CD4-positive, alpha-beta T cell treated with Interleukin-17A for 4 hours (primary cell): ENCODE measurements around the gene TBCK.

Experiments used
- DNase-seq: peaks from one replicate; pipeline ENCODE4 v3.0.0-alpha.2; 2020; ENCODE audit warnings: mixed read lengths

TBCK gene

DNA sequence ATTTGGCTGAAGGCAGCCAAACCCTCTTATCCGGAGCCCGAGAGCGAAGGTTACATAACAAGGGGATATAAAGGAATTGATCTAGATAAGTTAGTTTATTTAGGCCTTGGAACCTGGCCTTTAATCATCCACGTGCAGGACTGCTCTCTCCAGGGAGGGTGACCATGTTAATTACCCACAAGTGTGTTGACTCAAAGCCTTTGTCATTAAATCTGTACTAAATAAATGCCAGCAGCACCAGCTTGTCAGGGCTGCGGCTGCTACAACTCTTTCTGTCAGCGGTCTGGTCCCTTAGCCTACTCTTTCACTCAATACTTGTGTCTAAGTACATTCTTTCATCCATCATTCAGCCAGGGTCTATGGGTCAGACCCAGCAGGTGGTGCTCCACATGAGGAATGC is 206.1 kb downstream of the TBCK start:
- no peak for DNase-seq

DNA sequence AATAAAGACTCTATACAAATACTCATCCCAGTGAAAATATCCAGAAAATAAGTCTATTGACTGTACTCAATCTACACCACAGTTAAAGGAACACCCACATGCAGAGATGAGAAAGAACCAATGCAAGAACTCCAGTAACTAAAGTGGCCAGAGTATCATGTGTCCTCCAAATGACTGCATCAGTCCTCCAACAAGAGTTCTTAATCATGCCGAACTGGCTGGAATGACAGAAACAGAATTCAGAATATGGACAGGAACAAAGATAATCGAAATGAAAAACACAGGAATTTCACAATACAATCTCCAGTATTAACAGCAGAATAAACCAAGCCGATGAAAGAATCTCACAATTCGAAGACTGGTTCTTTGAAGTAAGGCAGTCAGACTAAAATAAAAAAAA is 210.3 kb downstream of the TBCK start:
- DNase-seq = no peak

DNA sequence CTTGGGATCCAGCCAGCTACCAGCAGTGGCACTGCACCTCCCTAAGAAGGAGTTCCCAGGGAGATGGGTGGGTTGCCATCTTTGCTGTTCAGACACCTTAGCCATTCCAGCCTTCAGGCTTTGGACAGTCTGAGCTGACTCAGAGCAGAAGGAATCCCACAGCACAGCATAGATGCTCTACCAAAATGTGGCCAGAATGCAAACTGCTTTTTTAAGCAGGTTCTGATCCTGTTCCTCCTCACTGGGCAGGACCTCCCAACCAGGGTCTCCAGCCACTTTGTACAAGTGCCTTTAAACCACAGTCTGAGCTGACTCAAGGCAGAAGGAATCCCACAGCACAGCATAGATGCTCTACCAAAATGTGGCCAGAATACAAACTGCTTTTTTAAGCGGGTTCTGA is 211.7 kb downstream of the TBCK start:
- DNase-seq = no peak

DNA sequence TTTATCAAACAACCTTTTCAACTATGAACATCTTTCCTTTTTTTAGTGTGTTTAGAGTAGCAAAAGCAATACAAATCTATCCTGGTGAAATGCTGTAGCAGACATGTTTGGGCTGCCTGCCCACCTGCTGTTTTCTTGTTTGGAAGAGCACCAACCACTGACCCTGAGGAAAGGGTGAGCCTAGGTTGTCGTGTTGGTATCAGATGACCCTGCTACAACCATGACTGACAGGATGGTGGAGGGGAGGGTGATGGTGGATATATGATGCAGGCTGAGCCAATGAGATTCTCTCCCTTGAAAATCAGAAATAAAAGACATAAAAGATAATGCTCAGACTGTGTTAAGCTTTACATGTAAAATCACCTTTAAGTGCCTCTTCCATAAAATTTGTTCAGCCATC is 219.6 kb downstream of the TBCK start:
- DNase-seq = no peak

DNA sequence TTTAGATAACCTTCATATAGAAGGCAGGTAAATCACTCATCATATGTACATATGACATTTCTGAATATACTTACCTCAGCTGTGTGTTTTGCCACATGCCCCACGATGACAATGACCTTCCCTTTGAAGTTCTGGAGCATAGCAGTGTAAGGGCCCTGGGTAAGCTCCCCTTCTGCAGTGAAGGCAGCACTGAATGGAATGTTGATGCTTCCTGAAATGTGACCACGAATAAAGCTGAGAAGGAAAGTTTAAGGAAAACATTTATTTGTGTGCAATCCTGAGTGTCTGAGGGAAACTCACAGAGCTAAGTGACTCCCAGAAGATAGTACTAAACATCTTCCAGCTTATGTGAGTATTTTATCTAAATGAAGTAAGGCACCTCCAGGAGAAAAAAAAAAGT is 220.6 kb downstream of the TBCK start:
- no peak for DNase-seq

DNA sequence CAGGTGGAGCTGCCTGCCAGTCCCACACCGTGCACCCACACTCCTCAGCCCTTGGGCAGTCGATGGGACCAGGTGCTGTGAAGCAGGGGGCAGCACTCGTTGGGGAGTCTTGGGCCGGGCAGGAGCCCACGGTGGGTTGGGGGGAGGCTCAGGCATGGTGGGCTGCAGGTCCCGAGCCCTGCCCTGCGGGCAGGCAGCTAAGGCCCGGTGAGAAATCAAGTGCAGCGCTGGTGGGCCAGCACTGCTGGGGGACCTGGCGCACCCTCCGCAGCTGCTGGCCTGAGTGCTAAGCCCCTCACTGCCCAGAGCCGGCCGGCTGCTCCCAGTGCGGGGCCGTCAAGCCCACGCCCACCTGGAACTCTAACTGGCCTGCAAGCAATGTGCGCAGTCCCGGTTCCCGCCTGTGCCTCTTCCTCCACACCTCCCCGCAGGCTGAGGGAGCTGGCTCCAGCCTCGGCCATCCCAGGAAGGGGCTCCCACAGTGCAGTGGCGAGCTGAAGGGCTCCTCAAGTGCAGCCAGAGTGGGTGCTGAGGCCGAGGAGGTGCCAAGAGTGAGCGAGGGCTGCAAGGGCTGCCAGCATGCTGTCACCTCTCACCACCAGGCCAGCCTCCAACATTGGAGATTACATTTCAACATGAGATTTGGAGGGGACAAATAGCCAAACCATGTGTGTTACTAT is 223.5 kb downstream of the TBCK start:
- DNase-seq = no peak

DNA sequence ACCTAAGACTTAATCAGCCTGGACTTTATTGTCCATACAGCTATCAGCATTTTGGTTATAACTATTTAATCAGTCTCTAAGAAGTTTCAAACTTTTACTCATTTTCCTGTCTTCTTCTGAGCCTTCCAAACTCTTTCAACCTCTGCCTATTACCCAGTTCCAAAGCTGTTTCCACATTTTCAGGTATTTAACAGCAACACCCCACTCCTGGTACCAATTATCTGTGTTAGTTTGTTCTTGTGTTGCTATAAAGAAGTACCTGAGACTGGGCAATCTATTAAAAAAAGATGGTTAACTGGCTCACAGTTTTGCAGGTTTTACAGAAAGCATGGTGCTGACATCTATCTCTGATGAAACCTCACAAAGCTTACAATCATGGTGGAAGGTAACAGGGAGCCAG is 225.2 kb downstream of the TBCK start:
- DNase-seq = no peak

DNA sequence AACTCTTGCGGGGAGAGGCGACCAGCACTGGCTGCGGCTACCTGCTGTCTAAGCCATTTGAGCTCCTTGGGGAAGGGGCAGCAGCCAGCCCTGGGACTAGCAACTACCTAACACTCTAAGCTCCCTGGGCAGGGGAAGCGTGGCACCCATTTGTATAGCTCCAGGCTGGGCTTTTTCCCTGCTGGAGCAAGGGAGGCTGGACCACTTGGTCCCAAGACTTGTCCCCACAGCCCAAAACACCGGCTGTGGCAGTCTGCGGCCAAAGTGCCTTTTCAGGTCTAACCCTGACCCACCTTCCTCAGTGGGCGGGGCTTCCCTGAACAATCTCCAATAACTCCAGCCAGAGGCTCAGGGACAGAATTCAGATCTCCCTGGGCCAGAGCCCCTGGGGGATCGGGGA is 232.9 kb downstream of the TBCK start:
- DNase-seq = no peak

DNA sequence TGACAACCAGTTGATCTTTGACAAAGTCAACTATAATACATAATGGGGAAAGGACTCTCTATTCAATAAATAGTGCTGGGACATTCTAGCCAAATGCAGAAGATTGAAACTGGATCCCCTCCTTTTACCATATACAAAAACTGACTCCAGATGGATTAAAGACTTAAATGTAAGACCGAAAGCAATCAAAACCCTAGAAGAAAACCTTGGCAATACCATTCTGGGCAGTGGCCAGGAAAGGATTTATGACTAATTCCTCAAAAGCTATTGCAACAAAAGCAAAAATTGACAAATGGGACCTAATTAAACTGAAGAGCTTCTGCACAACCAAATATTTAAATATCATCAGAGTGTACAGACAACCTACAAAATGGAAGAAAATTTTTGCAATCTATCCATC is 235.6 kb downstream of the TBCK start:
- no peak for DNase-seq

DNA sequence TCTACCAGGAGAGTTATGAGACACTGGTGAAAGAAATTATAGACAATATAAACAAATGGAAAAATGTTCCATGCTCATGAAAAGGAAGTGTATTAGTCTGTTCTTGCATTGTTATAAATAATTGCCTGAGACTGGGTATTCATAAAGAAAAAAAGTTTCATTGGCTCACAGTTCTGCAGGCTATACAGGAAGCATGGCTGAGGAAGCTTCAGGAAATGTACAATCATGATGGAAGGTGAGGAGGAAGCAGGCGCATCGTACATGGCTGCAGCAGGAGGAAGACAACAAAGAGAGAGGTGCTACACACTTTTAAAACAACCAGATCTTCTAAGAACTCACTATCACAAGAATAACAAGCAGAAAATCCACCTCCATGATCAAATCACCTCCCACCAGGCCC is 236.4 kb downstream of the TBCK start:
- no peak for DNase-seq

DNA sequence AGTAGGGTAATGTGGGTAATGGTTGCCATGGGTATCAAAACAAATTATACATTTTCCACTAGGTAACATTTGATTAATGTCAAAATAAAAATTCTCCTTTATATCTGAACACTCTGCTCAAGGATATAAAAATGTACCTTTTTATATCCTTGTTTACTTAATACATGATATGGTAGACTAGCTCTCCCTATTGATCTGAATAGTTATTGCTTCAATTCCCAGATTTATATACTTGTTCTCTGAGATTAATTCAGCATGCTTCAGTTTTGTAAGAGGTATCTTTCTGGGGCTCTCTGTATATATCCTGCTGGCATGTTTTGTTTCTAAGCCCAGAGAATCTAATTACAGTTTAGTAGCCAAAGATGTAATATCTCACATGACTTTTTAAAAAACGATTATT is 251.0 kb downstream of the TBCK start:
- DNase-seq = no peak

DNA sequence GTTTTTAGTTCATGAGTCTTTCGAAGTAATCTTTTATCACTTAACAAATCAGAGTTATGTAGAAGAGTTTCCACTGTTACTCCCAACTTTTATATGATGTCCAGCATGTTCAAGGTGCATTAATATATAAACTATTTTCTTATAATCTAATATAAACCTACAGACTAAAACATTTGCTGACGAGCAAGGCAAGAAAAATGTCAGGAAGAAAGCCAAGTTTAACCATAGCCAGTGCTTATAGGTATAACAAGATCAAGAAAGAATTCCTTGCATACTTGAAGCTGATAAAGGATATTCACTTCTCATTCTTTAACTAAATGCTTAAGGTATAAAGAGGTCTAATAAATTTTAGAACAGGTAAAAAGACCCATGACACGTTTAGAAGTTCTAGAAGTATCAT is 253.0 kb downstream of the TBCK start:
- no peak for DNase-seq

DNA sequence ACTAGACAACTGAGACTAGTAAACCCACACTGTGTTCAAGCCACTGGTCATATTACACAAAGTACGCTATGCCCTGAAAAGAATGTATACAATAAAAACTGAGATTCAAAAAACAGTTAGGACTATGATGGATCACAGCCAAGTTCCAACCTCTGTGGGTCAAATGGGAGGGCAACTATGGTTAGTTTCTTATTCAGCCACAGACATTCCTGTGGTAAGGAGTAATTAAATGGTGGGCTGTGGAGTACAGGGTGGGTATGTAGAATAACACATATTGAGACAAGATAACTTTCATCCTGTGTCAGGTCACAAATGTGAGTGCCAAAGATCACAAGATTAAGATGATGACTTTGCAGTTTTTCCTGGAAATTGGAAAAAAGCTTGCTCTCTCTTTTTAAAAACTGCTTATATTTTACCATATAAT is 253.5 kb downstream of the TBCK start:
- DNase-seq = no peak

DNA sequence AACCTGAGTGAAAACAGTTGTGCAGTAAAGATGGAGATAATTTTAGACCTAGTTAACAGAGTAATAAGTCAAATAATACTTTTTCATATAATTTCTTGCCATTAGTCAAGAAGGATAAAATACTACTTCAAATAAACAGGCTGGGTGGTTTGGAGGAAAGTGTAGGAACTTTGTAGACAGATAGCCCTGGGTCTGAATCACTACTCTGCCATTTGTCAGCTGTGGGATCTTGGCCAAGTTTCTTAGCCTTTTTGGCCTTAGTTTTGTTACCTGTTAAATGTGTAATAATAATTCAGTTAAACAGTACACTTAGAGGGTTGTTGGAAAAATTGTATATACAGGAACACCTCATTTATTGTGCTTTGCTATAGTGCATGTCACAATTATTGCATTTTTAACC is 257.1 kb downstream of the TBCK start:
- no peak for DNase-seq

DNA sequence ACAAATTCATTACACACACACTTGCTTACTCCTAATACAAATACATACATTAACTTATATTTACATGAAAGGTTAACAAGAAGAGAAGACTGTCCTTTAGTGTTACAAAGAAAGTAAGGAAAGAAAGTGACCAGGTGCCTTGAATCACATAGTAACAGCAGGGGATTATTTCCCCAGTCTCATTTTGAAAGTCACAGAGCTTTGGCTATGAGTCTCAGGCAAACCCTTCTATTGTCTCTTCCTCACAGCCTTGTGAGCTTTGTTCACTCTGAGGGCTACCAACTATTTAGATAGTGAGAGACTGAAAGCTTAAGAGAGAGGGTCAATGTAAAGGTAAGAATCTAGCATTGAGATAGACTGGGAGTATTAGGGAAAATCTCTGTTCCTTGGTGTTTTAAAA is 259.1 kb downstream of the TBCK start:
- DNase-seq = no peak

DNA sequence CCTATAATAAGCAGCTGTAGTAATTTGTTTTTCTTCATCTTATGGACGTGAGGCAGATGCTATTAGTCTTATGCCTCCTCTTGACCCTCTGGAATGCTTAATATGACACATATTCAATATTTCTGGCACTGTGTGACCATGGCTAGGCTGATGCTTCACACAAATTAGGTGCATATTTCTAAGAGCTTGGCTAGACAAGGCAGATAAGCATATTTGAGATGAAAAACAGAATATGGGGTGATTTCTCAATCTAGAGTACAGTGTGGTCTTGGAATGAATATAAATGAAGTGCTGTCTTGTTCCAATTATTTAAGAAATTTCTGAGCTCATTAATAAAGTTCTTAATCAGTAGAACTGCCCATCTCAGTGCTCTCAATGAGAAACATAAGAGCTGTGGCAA is 264.5 kb downstream of the TBCK start:
- DNase-seq = no peak

DNA sequence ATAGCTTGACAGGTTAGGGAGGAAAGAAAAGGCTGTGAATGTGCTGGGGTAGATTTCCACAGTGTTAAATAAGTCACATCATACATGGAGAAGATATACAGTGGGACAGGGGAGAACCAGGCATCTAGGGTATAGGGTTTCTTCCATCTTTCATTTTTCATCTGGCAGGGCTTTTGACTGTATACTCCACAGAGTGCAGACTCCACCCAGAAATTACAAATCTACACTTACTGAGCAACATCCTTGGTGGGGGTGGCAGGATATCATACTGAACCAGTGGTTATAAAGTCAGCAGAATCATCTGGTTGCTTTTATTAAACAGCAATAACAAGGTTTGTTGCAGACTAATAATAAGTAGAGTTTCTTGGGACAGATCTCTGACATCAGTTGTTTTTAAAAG is 266.5 kb downstream of the TBCK start:
- no peak for DNase-seq

DNA sequence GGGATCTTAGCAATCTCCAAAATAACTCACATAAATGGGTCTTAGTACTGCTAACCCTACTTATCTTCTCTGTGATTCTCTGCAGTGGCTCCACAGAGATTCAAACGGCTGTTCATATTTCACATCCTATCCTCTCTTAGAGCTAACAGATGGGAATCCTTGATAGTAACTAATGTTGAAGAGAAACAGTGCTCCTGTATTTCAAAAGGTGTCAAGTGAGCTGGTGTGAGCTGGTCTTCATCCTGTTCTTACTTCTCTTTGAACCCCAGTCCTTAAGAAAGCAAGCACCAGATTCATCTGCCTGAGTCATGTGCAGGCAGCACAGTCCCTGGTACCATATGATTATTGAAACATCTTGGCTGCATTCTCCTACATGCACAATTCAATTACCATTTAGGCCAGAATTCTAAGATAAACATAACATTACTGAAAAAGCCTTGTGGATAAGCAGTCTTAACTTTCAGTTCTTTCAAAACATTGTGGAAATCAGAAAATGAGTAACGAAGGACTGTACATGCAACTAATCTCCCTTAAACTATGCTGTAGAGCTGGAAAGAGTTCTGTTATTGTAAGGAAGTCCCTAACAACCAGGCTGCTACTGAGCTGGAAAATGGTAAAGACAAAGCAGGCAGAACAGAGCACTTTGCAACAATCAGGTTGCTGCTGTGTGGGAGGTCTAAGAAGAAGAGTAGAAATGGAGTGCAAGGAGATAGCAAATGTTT is 267.6 kb downstream of the TBCK start:
- no peak for DNase-seq

DNA sequence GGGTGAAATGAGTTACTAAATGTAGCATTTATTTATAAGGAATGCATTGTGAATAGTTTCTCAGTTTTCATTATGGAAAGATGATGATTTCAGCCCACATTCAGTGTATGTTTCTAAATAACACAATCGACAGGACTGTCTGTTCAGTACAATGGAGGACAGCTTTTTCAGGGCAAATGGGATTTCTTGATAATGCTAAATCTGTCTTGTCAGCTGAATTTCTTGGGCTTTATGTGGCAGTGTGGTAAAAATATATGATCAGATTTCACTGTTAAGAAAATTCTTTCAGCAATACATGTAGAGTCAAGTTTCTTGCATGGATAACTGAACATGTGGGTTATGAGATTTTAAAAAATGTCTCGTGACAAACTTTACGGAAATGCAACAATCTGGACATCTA is 269.9 kb downstream of the TBCK start:
- DNase-seq = no peak

DNA sequence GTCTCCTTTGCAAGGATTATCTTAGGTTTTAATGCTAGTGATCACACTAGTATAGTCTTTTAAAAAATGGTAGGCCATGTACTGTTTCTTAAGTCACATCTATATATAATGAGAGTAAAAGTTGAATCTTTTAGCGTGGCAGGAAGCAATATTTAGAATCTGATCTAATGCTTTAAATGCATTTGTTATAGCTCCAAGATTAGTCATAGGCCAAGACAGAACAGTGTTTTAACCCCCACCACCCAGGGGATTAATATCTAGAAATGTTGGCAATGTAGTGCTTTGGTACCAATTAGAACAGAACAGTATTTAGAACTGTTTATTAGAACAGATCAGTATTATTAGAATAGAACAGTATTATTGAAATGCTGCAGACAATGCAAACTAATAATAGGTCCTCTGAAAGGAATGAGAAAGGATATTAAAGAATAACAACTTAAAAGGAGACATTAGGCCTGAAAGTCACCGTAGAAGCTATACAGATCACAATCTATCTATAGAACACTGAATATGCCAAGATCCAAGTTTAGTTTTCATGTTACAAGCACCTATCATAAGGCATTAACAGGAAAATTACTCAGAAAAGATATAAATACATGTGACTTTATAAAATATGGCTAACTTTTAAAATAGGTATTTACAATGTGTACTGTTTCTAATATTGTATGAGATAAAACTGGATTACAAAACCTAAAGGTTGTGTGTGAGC is 274.6 kb downstream of the TBCK start:
- DNase-seq = no peak

DNA sequence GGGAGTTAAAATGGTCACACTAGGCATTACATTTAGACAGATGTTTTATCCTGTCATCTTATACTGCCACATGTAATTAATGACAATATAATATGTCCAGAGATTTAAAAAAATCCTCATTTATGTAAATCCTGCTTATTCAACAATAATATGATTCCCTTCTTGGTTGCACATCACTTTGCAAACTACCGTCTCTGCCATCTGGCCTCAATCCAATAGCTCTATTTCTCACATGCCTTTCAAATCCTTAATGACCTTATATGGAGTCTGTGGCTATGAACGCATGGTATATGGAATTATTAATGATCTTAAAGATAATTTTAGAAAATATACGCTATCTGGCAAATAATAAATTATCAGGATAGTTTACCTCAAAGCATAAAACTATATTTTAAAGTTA is 276.2 kb downstream of the TBCK start:
- DNase-seq = no peak

DNA sequence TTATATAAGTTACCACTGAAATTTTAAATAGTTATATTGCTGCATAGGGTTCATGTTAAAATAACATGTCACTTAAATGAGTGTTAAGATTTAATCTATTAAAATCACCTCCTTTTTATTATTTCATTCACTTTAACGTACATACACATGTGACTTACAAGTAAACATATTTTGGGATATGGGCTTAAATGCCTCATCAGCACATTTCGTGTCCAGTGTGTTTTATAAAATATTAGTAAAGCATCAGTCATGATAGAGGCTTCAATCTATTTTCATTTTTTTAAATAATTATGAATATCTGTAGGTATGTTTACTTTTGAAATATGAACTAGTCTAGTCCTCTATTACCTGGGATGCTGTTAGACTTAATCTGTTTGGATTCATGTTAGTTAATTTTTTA is 277.1 kb downstream of the TBCK start:
- DNase-seq = no peak

DNA sequence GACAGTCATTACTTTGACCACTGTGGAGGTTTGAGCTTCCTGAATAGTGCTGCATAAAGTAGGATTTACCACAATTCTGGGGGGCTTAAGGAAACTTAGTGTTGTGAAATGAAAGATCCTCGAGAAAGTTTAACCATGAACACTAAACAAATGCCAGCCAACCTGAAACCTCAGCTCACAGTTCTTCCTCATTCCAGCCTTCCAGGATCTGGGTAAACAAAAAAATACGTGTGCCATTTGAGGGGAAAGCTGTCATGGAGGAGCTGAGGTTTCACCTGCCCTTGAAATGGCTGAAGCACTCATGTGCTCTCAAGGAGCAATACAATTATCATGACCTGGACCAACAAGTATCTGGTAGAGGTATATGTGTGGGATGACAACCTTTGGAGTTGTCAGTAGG is 278.0 kb downstream of the TBCK start:
- no peak for DNase-seq

DNA sequence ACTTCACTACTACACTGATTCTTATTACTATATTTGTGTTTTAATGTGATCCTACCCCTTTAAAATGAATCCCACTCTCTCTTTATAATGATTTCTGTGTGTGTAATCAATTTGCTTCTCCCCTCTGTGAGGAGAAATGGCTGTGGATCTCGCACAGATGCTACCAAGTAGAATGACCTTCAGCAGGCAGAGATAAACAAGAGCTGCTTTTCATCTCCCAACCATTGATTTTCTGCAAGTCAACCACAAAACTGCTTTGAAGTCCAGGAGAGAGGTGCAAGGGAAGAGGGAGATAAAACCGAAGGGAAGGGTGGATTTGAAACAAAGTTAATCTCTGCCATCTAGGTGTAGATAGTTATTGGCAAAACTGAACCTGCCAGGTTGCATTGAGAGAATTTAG is 279.2 kb downstream of the TBCK start:
- DNase-seq = no peak
